ENCODE data around the gene C15orf39.

DNA sequence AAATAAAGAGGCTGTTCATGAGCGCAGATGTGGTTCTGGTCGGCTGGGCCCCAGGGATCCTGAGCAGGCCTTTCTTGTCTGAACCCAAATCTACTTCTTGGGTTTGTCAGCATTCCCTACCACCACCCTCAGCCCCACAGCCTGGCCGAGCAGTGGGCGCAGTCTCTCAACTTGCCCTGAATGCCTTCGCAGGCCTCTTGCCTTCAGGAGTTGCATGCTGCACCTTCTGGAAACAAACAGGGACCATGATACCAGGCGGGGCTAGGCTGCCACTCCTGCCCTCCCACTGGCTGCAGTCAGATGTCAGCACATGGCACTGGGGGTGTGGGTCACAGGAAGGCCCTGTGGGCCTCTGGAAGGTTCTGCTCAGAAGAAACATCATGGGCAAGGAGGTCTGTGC, 13.2 kb upstream of the C15orf39 start:
- TF ChIP-seq POLR2A (IDR thresholded peaks at IDR 0.05; ENCODE audit: low read depth, low read length) = no peak
- no peak for TF ChIP-seq POLR2AphosphoS5 (IDR thresholded peaks at IDR 0.05; ENCODE audit: low read depth, low read length)
- TF ChIP-seq TAF1 (IDR thresholded peaks at IDR 0.05; ENCODE audit: borderline replicate concordance, low read depth, low read length) = no peak
